NT2/D1 (cell line): ENCODE data around the gene ZNF316.

Experiments
- SUZ12 ChIP-seq: IDR thresholded peaks from 2 replicates; pipeline ENCODE4 v1.6.1; 2011; ENCODE audit not compliant: insufficient read length, insufficient read depth; ENCODE audit errors: extremely low read depth
- ZNF274 ChIP-seq: IDR thresholded peaks from 2 replicates; pipeline ENCODE4 v1.6.1; 2011; ENCODE audit warnings: mild to moderate bottlenecking, low read depth, low read length

DNA sequence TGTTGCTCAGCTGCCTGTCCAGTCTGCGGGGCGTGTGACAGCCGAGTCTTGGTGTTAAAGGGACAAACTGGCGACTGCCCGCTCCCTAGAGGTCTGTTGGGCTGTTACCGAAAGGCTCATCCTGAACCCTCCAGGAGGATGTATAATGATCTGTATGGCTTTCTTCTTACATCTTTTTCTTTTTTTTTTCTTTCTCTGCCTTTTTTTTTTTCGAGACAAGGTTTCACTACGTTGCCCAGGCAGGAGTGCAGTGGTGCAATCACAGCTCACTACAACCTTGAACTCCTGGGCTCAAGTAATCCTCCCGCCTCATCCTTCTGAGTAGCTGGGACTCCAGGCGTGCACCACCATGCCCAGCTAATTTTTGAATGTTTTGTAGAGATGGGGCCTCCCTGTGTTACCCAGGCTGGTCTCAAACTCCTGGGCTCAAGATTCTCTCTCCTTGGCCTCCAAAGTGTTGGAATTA lies 46.4 kb upstream of the ZNF316 start:
- no peak for TF ChIP-seq SUZ12
- TF ChIP-seq ZNF274 = no peak
